Measurements from ENCODE around the gene RAB7A.

GRCh38 chr3:128824132-128824850 lies 98.3 kb downstream of the RAB7A start:
- TF ChIP-seq EZH2 (IDR thresholded peaks at IDR 0.05), result no peak
- TF ChIP-seq CTCF (IDR thresholded peaks at IDR 0.05), result no peak
